PC-9 (cell line): ENCODE measurements around the gene FFAR4. TPM values are rescaled to one million over a fixed set of nuclear protein-coding genes. Genes with fewer than 3 reads are reported as not detected.

ENCODE experiments used
- BruUV-seq: library from RNA; stranded (reverse); fragments of 400-500 nt; replicated peaks from 2 replicates; lab custom pipeline; 2021; lab: Mats Ljungman, UMichigan
- CTCF ChIA-PET: fragments of 300-600 bp; sonication (Branson Sonifier 250); formaldehyde crosslinking; loops from one replicate; lab custom pipeline; 2022; ENCODE audit warnings: antibody characterized with exemption; lab: Charles Lee
- POLR2A ChIA-PET: fragments of 300-600 bp; sonication (Branson Sonifier 250); formaldehyde crosslinking; loops from one replicate; lab custom pipeline; 2022; ENCODE audit warnings: antibody characterized with exemption; ENCODE audit not compliant: unreplicated experiment; lab: Charles Lee
- DNase-seq, 2 experiments: peaks; one replicate each; pipeline versions ENCODE4 v3.0.0 to v3.0.0-alpha.2; 2015 to 2022; ENCODE audit warnings: mixed read lengths in 1 of 2
- H2AFZ ChIP-seq: fragments of 200-600 bp; sonication (generic); 2 replicates; pipeline ENCODE4 v1.8.1; 2017; ENCODE audit warnings: antibody characterized with exemption
- H3F3A ChIP-seq: fragments of 200-600 bp; sonication (generic); 2 replicates; pipeline ENCODE4 v1.8.1; 2017; ENCODE audit warnings: antibody characterized with exemption, mild to moderate bottlenecking, low read depth; ENCODE audit not compliant: insufficient read depth
- H3K27ac ChIP-seq: fragments of 200-600 bp; sonication (generic); 2 replicates; pipeline ENCODE4 v1.6.1; 2016; ENCODE audit warnings: mixed run types
- H3K27me3 ChIP-seq: fragments of 200-600 bp; sonication (generic); 2 replicates; pipeline ENCODE4 v1.6.1; 2016; ENCODE audit warnings: low read depth, mixed run types; ENCODE audit not compliant: insufficient read depth
- H3K36me3 ChIP-seq: fragments of 200-600 bp; sonication (generic); 2 replicates; pipeline ENCODE4 v1.6.1; 2016; ENCODE audit warnings: low read depth, mixed run types
- H3K4me1 ChIP-seq: fragments of 200-600 bp; sonication (generic); replicated peaks from 2 replicates; pipeline ENCODE4 v1.6.1; 2016; ENCODE audit warnings: mixed run types; ENCODE audit not compliant: insufficient read depth
- H3K4me2 ChIP-seq: fragments of 200-600 bp; sonication (generic); 2 replicates; pipeline ENCODE4 v1.6.1; 2017; ENCODE audit warnings: mixed run types
- H3K4me3 ChIP-seq: fragments of 200-600 bp; sonication (generic); 2 replicates; pipeline ENCODE4 v1.6.1; 2016; ENCODE audit warnings: mixed run types
- H3K79me2 ChIP-seq: fragments of 200-600 bp; sonication (generic); 2 replicates; pipeline ENCODE4 v1.6.1; 2017; ENCODE audit warnings: low read depth, mixed run types
- H3K9me2 ChIP-seq: fragments of 200-600 bp; sonication (generic); 2 replicates; pipeline ENCODE4 v1.8.1; 2017; ENCODE audit warnings: mild to moderate bottlenecking; ENCODE audit not compliant: insufficient read depth
- H3K9me3 ChIP-seq: fragments of 200-600 bp; sonication (generic); 2 replicates; pipeline ENCODE4 v1.8.1; 2016; ENCODE audit warnings: low read depth; ENCODE audit not compliant: insufficient read depth
- H4K20me1 ChIP-seq: fragments of 200-600 bp; sonication (generic); 2 replicates; pipeline ENCODE4 v1.8.1; 2017; ENCODE audit not compliant: insufficient read depth
- CTCF ChIP-seq: fragments of 200-600 bp; sonication (generic); conservative IDR thresholded peaks from 2 replicates; pipeline ENCODE4 v1.6.1; 2017; ENCODE audit warnings: mixed run types, antibody characterized with exemption, mild to moderate bottlenecking, moderate library complexity
- EZH2 ChIP-seq: fragments of 200-600 bp; sonication (generic); IDR thresholded peaks from 2 replicates; pipeline ENCODE4 v1.8.0; 2017; ENCODE audit warnings: antibody characterized with exemption, low read depth
- intact Hi-C: fragments of 100-400 bp; cut with micrococcal nuclease; formaldehyde crosslinking; loops from one replicate; pipeline ENCODE4 v1.10.0; 2022; ENCODE audit not compliant: unreplicated experiment
- total RNA-seq: library from RNA; stranded (reverse); gene quantifications from 2 replicates; pipeline ENCODE4 v1.2.3, GENCODE V29; 2021

Gene FFAR4
- total RNA-seq, 1 experiment from 2014 or later = not detected

GRCh38 chr10:93601774-93602162, 35.3 kb downstream of the FFAR4 start:
- no peaks in the 10 kb centered on the region for H3K9me3 ChIP-seq
- peak overlapping the region; percentile 54; the same call in 1 of the 2 replicates for H3K4me2 ChIP-seq
- H3K27me3 ChIP-seq = no peaks in the 10 kb centered on the region
- ChIA-PET CTCF (no interaction called here), POLR2A (no interaction called here)
- no TSS peak for BruUV-seq
- TF ChIP-seq CTCF (no peak), EZH2 (no peak)
- H3K4me1 ChIP-seq = no peaks in the 10 kb centered on the region
- H2AFZ ChIP-seq = no peak overlapping the region
- DNase-seq = no peak
- H3K9me2 ChIP-seq = no peaks in the 10 kb centered on the region
- H4K20me1 ChIP-seq = no peaks in the 10 kb centered on the region
- intact Hi-C loops = no loop called here
- no peaks in the 10 kb centered on the region for H3F3A ChIP-seq
- H3K27ac ChIP-seq = no peak overlapping the region
- no peaks in the 10 kb centered on the region for H3K36me3 ChIP-seq
- no peaks in the 10 kb centered on the region for H3K79me2 ChIP-seq
- H3K4me3 ChIP-seq = no peak overlapping the region

GRCh38 chr10:93603023-93603422, 36.6 kb downstream of the FFAR4 start:
- H3K4me2 ChIP-seq = no peak overlapping the region
- no peaks in the 10 kb centered on the region for H3K79me2 ChIP-seq
- no peak for DNase-seq
- intact Hi-C loops = no loop called here
- H3K4me1 ChIP-seq = no peaks in the 10 kb centered on the region
- ChIA-PET POLR2A (no interaction called here), CTCF (no interaction called here)
- H3K4me3 ChIP-seq = no peak overlapping the region
- TF ChIP-seq EZH2 (no peak), CTCF (no peak)
- H3F3A ChIP-seq = no peaks in the 10 kb centered on the region
- no peaks in the 10 kb centered on the region for H3K27me3 ChIP-seq
- no peak overlapping the region for H3K27ac ChIP-seq
- H2AFZ ChIP-seq = no peak overlapping the region
- no peaks in the 10 kb centered on the region for H3K36me3 ChIP-seq
- no peaks in the 10 kb centered on the region for H3K9me2 ChIP-seq
- no peaks in the 10 kb centered on the region for H3K9me3 ChIP-seq
- no peaks in the 10 kb centered on the region for H4K20me1 ChIP-seq
- BruUV-seq = no TSS peak

- Histone ChIP-seq H3K27me3 (no peaks in the 10 kb centered on the region), H3K4me2 (no peak overlapping the region), H2AFZ (no peak overlapping the region), H3K9me3 (no peaks in the 10 kb centered on the region), H3F3A (no peaks in the 10 kb centered on the region), H3K36me3 (no peaks in the 10 kb centered on the region), H3K27ac (no peak overlapping the region), H3K4me3 (no peak overlapping the region), H4K20me1 (no peaks in the 10 kb centered on the region), H3K9me2 (no peaks in the 10 kb centered on the region), H3K79me2 (no peaks in the 10 kb centered on the region), H3K4me1 (no peaks in the 10 kb centered on the region)
- ChIA-PET CTCF (interaction anchor here (0.5 kb wide), 1 partner anchor 48 kb away, joined by 5 read pairs; no protein-coding TSS in a partner anchor), POLR2A (no interaction called here)
- no peak for TF ChIP-seq EZH2
- no peak for DNase-seq
- intact Hi-C loops = no loop called here
- BruUV-seq = no TSS peak
Measured at GRCh38 chr10:93604146-93604545, 37.7 kb downstream of the FFAR4 start.

GRCh38 chr10:93608421-93608820, 42.0 kb downstream of the FFAR4 start:
- Histone ChIP-seq H3K9me2 (no peaks in the 10 kb centered on the region), H3K36me3 (no peaks in the 10 kb centered on the region), H3K4me2 (no peak overlapping the region), H2AFZ (no peak overlapping the region), H3K9me3 (no peaks in the 10 kb centered on the region), H3K27me3 (no peaks in the 10 kb centered on the region), H4K20me1 (no peaks in the 10 kb centered on the region), H3K27ac (no peak overlapping the region), H3K4me3 (no peak overlapping the region), H3K4me1 (no peaks in the 10 kb centered on the region), H3K79me2 (no peaks in the 10 kb centered on the region), H3F3A (no peaks in the 10 kb centered on the region)
- CTCF ChIA-PET = no interaction called here
- DNase-seq = no peak
- no TSS peak for BruUV-seq
- no peak for TF ChIP-seq CTCF
- no peak for TF ChIP-seq EZH2
- POLR2A ChIA-PET = no interaction called here
- intact Hi-C loops = no loop called here
